Effector memory CD8-positive, alpha-beta T cell (primary cell): ENCODE data around the gene PNPLA6.
"Not testable (repeated sequence)": the region's sequence is repeated elsewhere in the genome, so short reads cannot be mapped to it uniquely, and the experiment has no call there.

Experiments used
- ATAC-seq: fragments of 150-1000 bp; cut with Tn5 transposase; replicated peaks from 2 replicates; pipeline ENCODE4 v1.10.0; 2021; ENCODE audit warnings: mild to moderate bottlenecking, moderate library complexity
- DNase-seq, 3 experiments: peaks; one replicate each; pipeline ENCODE4 v3.0.0; 2021
- H3K27ac Mint-ChIP-seq, 2 donors: one replicate each; pipeline ENCODE4 v1.8.0; 2022; ENCODE audit warnings: mild to moderate bottlenecking in 2 of 2, mixed read lengths in 2 of 2, moderate library complexity in 2 of 2
- H3K27me3 Mint-ChIP-seq, 2 donors: one replicate each; pipeline ENCODE4 v1.8.0; 2022; ENCODE audit warnings: mixed read lengths in 2 of 2
- H3K36me3 Mint-ChIP-seq: one replicate; pipeline ENCODE4 v1.8.0; 2022; ENCODE audit warnings: mild to moderate bottlenecking, moderate library complexity, mixed read lengths; ENCODE audit not compliant: insufficient read depth
- H3K4me1 Mint-ChIP-seq, 2 donors: one replicate each; pipeline ENCODE4 v1.8.0; 2022; ENCODE audit warnings: low read depth in 2 of 2, mixed read lengths in 2 of 2
- H3K4me3 Mint-ChIP-seq, 2 donors: one replicate each; pipeline ENCODE4 v1.8.0; 2022; ENCODE audit warnings: mild to moderate bottlenecking in 2 of 2, mixed read lengths in 2 of 2, moderate library complexity in 2 of 2
- H3K9me3 Mint-ChIP-seq, 2 donors: one replicate each; pipeline ENCODE4 v1.8.0; 2022; ENCODE audit warnings: mixed read lengths in 2 of 2

Gene PNPLA6

GRCh38 chr19:7559102-7559501 lies 23.6 kb downstream of the PNPLA6 start:
- H3K9me3 Mint-ChIP-seq, result no peaks in the 10 kb centered on the region
- H3K4me1 Mint-ChIP-seq, result no peaks in the 10 kb centered on the region
- no peak for ATAC-seq
- no peak for DNase-seq
- H3K27ac Mint-ChIP-seq, result no peak overlapping the region
- H3K27me3 Mint-ChIP-seq, result no peaks in the 10 kb centered on the region
- H3K36me3 Mint-ChIP-seq, result peaks cover 24% of the 10 kb centered on the region
- H3K4me3 Mint-ChIP-seq, result no peak overlapping the region

- Mint-ChIP-seq H3K27ac (no peak overlapping the region), H3K9me3 (no peaks in the 10 kb centered on the region), H3K4me3 (no peak overlapping the region), H3K4me1 (no peaks in the 10 kb centered on the region), H3K27me3 (no peaks in the 10 kb centered on the region), H3K36me3 (peaks cover 24% of the 10 kb centered on the region)
- DNase-seq, result no peak
- ATAC-seq, result no peak
Measured at GRCh38 chr19:7560255-7560654, 24.7 kb downstream of the PNPLA6 start.

- Mint-ChIP-seq H3K36me3 (peaks cover 20% of the 10 kb centered on the region), H3K27ac (peak overlapping the region in 1 of 2 donors; percentile 38), H3K9me3 (no peaks in the 10 kb centered on the region), H3K4me3 (no peak overlapping the region), H3K4me1 (no peaks in the 10 kb centered on the region), H3K27me3 (no peaks in the 10 kb centered on the region)
- no peak for DNase-seq
- no peak for ATAC-seq
Measured at GRCh38 chr19:7561325-7561724, 25.8 kb downstream of the PNPLA6 start.

GRCh38 chr19:7562646-7563393 lies 27.3 kb downstream of the PNPLA6 start:
- ATAC-seq (no peak), DNase-seq (no peak)
- Mint-ChIP-seq H3K36me3 (peaks cover 9% of the 10 kb centered on the region), H3K27me3 (no peaks in the 10 kb centered on the region), H3K4me1 (no peaks in the 10 kb centered on the region), H3K27ac (no peak overlapping the region), H3K9me3 (no peaks in the 10 kb centered on the region), H3K4me3 (no peak overlapping the region)

GRCh38 chr19:7564866-7565265 lies 29.3 kb downstream of the PNPLA6 start:
- DNase-seq (no peak), ATAC-seq (no peak)
- no peaks in the 10 kb centered on the region for H3K9me3 Mint-ChIP-seq
- H3K27ac Mint-ChIP-seq, result no peak overlapping the region
- no peaks in the 10 kb centered on the region for H3K4me1 Mint-ChIP-seq
- H3K27me3 Mint-ChIP-seq, result no peaks in the 10 kb centered on the region
- H3K36me3 Mint-ChIP-seq, result peaks cover 5% of the 10 kb centered on the region
- no peak overlapping the region for H3K4me3 Mint-ChIP-seq

GRCh38 chr19:7565332-7565731 lies 29.8 kb downstream of the PNPLA6 start:
- ATAC-seq, result no peak
- H3K4me1 Mint-ChIP-seq, result no peaks in the 10 kb centered on the region
- H3K27ac Mint-ChIP-seq, result no peak overlapping the region
- no peak for DNase-seq
- H3K36me3 Mint-ChIP-seq, result peaks cover 4% of the 10 kb centered on the region
- no peaks in the 10 kb centered on the region for H3K9me3 Mint-ChIP-seq
- no peaks in the 10 kb centered on the region for H3K27me3 Mint-ChIP-seq
- H3K4me3 Mint-ChIP-seq, result no peak overlapping the region

- DNase-seq (no peak), ATAC-seq (no peak)
- Mint-ChIP-seq H3K36me3 (no peaks in the 10 kb centered on the region), H3K27ac (no peak overlapping the region), H3K4me1 (no peaks in the 10 kb centered on the region), H3K27me3 (peaks cover 0 to 10% of the 10 kb centered on the region in 2 donors), H3K4me3 (no peak overlapping the region), H3K9me3 (no peaks in the 10 kb centered on the region)
Measured at GRCh38 chr19:7570761-7571160, 35.2 kb downstream of the PNPLA6 start.

- DNase-seq (no peak), ATAC-seq (no peak)
- Mint-ChIP-seq H3K9me3 (no peaks in the 10 kb centered on the region), H3K4me3 (no peak overlapping the region), H3K27ac (no peak overlapping the region), H3K4me1 (no peaks in the 10 kb centered on the region), H3K36me3 (no peaks in the 10 kb centered on the region), H3K27me3 (peaks cover 7 to 34% of the 10 kb centered on the region in 2 donors)
Measured at GRCh38 chr19:7575434-7576040, 40.0 kb downstream of the PNPLA6 start.

GRCh38 chr19:7577422-7577821 lies 41.9 kb downstream of the PNPLA6 start:
- not testable (repeated sequence) for H3K36me3 Mint-ChIP-seq, H3K4me3 Mint-ChIP-seq, H3K4me1 Mint-ChIP-seq, ATAC-seq, H3K9me3 Mint-ChIP-seq, H3K27ac Mint-ChIP-seq, DNase-seq
- peaks cover 17 to 37% of the 10 kb centered on the region in 2 donors for H3K27me3 Mint-ChIP-seq

- no peaks in the 10 kb centered on the region for H3K36me3 Mint-ChIP-seq
- H3K27ac Mint-ChIP-seq, result no peak overlapping the region
- H3K4me1 Mint-ChIP-seq, result peaks cover 0 to 1% of the 10 kb centered on the region in 2 donors
- H3K9me3 Mint-ChIP-seq, result no peaks in the 10 kb centered on the region
- no peak overlapping the region for H3K4me3 Mint-ChIP-seq
- ATAC-seq (no peak), DNase-seq (no peak)
- peaks cover 22 to 41% of the 10 kb centered on the region in 2 donors for H3K27me3 Mint-ChIP-seq
Measured at GRCh38 chr19:7578127-7578526, 42.6 kb downstream of the PNPLA6 start.

- Mint-ChIP-seq H3K4me1 (peaks cover 0 to 1% of the 10 kb centered on the region in 2 donors), H3K9me3 (no peaks in the 10 kb centered on the region), H3K36me3 (no peaks in the 10 kb centered on the region), H3K27ac (no peak overlapping the region), H3K27me3 (peaks cover 22 to 36% of the 10 kb centered on the region in 2 donors), H3K4me3 (no peak overlapping the region)
- DNase-seq (no peak), ATAC-seq (no peak)
Measured at GRCh38 chr19:7579182-7579581, 43.7 kb downstream of the PNPLA6 start.

GRCh38 chr19:7582446-7582845 lies 46.9 kb downstream of the PNPLA6 start:
- no peak for DNase-seq
- Mint-ChIP-seq H3K27ac (no peak overlapping the region), H3K4me1 (peaks cover 0 to 1% of the 10 kb centered on the region in 2 donors), H3K9me3 (no peaks in the 10 kb centered on the region), H3K36me3 (no peaks in the 10 kb centered on the region), H3K4me3 (no peak overlapping the region), H3K27me3 (peaks cover 21 to 22% of the 10 kb centered on the region in 2 donors)
- no peak for ATAC-seq

GRCh38 chr19:7589822-7590221 lies 54.3 kb downstream of the PNPLA6 start:
- Mint-ChIP-seq H3K4me3 (no peak overlapping the region), H3K36me3 (no peaks in the 10 kb centered on the region), H3K27me3 (peaks cover 29 to 43% of the 10 kb centered on the region in 2 donors), H3K4me1 (no peaks in the 10 kb centered on the region), H3K27ac (no peak overlapping the region), H3K9me3 (no peaks in the 10 kb centered on the region)
- DNase-seq, result no peak
- ATAC-seq, result no peak

- Mint-ChIP-seq H3K27ac (no peak overlapping the region), H3K4me3 (no peak overlapping the region), H3K9me3 (no peaks in the 10 kb centered on the region), H3K4me1 (peaks cover 0 to 2% of the 10 kb centered on the region in 2 donors), H3K36me3 (no peaks in the 10 kb centered on the region), H3K27me3 (peaks cover 33 to 47% of the 10 kb centered on the region in 2 donors)
- ATAC-seq (no peak), DNase-seq (no peak)
Measured at GRCh38 chr19:7590256-7590655, 54.7 kb downstream of the PNPLA6 start.
